ENCODE data around the gene NHSL1. TPM values are rescaled to one million over a fixed set of nuclear protein-coding genes. Genes with fewer than 3 reads are reported as not detected.

Gene NHSL1, protein sequence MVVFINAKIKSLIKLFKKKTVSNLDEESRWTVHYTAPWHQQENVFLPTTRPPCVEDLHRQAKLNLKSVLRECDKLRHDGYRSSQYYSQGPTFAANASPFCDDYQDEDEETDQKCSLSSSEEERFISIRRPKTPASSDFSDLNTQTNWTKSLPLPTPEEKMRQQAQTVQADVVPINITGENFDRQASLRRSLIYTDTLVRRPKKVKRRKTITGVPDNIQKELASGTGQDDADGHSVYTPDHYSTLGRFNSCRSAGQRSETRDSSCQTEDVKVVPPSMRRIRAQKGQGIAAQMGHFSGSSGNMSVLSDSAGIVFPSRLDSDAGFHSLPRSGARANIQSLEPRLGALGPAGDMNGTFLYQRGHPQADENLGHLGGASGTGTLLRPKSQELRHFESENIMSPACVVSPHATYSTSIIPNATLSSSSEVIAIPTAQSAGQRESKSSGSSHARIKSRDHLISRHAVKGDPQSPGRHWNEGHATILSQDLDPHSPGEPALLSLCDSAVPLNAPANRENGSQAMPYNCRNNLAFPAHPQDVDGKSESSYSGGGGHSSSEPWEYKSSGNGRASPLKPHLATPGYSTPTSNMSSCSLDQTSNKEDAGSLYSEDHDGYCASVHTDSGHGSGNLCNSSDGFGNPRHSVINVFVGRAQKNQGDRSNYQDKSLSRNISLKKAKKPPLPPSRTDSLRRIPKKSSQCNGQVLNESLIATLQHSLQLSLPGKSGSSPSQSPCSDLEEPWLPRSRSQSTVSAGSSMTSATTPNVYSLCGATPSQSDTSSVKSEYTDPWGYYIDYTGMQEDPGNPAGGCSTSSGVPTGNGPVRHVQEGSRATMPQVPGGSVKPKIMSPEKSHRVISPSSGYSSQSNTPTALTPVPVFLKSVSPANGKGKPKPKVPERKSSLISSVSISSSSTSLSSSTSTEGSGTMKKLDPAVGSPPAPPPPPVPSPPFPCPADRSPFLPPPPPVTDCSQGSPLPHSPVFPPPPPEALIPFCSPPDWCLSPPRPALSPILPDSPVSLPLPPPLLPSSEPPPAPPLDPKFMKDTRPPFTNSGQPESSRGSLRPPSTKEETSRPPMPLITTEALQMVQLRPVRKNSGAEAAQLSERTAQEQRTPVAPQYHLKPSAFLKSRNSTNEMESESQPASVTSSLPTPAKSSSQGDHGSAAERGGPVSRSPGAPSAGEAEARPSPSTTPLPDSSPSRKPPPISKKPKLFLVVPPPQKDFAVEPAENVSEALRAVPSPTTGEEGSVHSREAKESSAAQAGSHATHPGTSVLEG (N-terminal part only)
- 100 to 1,000 TPM in 2 of 3 donors, 10 to 100 TPM in 1; 53.1 to 155 (median 107) TPM for total RNA-seq
- long read RNA-seq, donor 1, partial matches to known transcripts, result 5 of 6 reads
- long read RNA-seq, donor 1, other reads (novel, unspliced or antisense), result 1 of 6 reads
- long read RNA-seq, donor 2, partial matches to known transcripts, result 2 of 19 reads
- long read RNA-seq, donor 2, other reads (novel, unspliced or antisense), result 16 of 19 reads

DNA sequence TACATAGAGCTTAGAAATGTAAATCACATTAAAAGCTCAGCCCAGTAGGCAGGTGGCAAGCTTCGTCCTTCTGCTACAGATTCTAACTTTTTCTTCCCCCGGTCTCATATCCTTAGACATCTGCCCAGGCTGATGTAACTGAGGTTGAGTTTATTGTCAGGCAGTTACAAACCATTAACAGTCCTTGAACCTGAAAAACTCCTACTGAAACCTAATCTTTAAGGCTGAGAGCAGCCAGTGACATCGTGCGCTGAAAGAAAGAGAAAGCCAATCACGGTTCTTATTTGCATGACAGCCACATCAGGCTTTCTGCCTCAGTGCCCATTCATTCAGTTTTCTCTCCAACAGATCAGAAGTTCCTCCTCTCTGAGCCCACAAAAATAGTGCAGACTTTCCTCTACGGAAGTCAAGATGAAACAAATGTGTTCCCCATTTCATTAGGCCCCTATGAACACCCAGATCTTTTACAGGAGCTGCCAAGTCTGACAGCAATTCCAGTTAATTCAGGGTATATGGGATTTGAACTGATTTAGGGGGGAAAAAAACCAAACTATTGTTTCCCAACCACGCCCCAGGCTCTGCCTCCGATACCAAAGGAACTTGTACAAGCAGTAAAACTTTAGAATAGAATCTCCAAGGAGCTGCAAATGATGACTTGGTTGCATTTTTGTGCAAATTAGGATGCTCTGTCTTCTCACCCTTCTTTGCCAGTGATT is at the start of gene NHSL1:
TSS of gene NHSL1 (minus strand) at position 192 of the 716 bp plus-strand sequence. CDS start 204 bp downstream, outside the sequence.
- Histone ChIP-seq H3K36me3 (ENCODE audit: low read depth) (no peaks in the 10 kb centered on the region), H3K4me3 (peak within 1 kb of the TSS; percentile 12), H3K9me3 (no peaks in the 10 kb centered on the region), H3K4me1 (ENCODE audit: low read depth) (peaks cover 33% of the 10 kb centered on the region)
- peak in 1 of 3 donors; percentile 70 for DNase-seq
- intact Hi-C loops (cut with DNase I, micrococcal nuclease), result no loop called here
- TF ChIP-seq, protein P1, sequence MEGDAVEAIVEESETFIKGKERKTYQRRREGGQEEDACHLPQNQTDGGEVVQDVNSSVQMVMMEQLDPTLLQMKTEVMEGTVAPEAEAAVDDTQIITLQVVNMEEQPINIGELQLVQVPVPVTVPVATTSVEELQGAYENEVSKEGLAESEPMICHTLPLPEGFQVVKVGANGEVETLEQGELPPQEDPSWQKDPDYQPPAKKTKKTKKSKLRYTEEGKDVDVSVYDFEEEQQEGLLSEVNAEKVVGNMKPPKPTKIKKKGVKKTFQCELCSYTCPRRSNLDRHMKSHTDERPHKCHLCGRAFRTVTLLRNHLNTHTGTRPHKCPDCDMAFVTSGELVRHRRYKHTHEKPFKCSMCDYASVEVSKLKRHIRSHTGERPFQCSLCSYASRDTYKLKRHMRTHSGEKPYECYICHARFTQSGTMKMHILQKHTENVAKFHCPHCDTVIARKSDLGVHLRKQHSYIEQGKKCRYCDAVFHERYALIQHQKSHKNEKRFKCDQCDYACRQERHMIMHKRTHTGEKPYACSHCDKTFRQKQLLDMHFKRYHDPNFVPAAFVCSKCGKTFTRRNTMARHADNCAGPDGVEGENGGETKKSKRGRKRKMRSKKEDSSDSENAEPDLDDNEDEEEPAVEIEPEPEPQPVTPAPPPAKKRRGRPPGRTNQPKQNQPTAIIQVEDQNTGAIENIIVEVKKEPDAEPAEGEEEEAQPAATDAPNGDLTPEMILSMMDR (IDR thresholded peaks at IDR 0.05), result no peak
- ATAC-seq, result peak; percentile 73

DNA sequence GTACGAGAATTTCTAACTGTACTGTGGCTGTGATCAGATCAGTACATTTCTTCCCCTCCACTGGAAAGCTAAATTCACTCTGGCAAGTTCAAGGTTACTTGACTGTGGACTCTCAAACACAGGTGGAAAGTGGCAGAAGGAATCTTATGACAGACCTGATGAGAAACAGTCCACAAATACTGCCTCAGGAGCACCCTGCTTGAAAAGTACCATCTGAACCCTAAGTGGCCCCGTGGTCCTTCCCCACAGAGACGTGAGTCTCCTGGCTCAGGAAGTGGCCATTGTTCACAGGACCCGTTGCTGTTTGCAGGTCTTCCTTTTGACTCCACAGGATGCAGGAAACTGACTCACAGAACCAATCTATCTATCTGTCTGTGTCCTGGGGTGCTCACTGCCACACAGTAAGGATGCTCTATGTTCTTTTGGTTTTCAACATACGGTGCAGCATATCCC is 47.5 kb upstream of the NHSL1 start:
- H3K36me3 ChIP-seq (ENCODE audit: low read depth), result no peaks in the 10 kb centered on the region
- H3K4me3 ChIP-seq, result no peak overlapping the region
- TF ChIP-seq, protein P1 (IDR thresholded peaks at IDR 0.05), result no peak
- DNase-seq, result no peak
- H3K4me1 ChIP-seq (ENCODE audit: low read depth), result peaks cover 2% of the 10 kb centered on the region
- intact Hi-C loops (cut with DNase I, micrococcal nuclease), result no loop called here
- no peaks in the 10 kb centered on the region for H3K9me3 ChIP-seq
- no peak for ATAC-seq

DNA sequence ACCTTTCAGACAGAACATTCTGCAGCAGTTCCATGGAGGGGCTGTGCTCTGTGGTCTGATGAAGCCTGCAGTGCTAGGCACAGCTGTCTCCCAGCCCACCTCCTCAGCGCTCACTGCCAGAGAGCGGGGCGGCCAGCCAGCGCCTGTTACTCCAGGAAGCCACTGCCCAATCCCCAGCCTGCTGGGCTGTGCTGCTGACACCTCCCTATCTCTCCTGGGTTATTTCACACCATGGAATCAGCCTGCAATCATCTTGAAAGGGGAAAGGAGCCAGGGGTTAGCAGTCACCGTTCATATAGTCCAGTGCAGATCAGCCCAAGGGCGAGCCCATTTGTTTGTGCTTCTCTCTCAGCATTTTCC is 46.3 kb upstream of the NHSL1 start:
- Histone ChIP-seq H3K4me1 (ENCODE audit: low read depth) (no peaks in the 10 kb centered on the region), H3K36me3 (ENCODE audit: low read depth) (no peaks in the 10 kb centered on the region), H3K4me3 (no peak overlapping the region), H3K9me3 (no peaks in the 10 kb centered on the region)
- intact Hi-C loops (cut with DNase I, micrococcal nuclease), result no loop called here
- TF ChIP-seq, protein P1 (IDR thresholded peaks at IDR 0.05), result no peak
- peak in 2 of 3 donors; percentile 61 to 66 for DNase-seq
- ATAC-seq, result peak; percentile 18

DNA sequence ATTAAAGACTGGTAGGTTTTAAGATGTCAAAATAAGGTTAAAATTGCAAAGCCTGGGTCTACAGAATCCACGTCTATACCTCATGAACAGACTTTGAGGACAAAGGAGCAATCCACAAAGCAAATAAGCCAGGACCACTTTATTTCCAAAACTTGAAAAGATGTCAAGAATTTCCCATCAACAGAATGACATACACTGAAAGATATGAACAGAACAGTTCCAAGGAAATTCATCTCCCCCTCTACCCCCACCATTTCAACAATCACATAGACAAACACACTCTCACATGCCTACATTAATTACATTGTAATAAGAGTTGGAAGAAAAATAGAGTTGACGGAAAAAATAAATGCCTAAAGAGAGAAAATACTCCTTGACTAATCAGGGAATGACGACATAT is 45.2 kb upstream of the NHSL1 start:
- TF ChIP-seq, protein P1 (IDR thresholded peaks at IDR 0.05), result no peak
- Histone ChIP-seq H3K4me1 (ENCODE audit: low read depth) (no peaks in the 10 kb centered on the region), H3K36me3 (ENCODE audit: low read depth) (no peaks in the 10 kb centered on the region), H3K4me3 (no peak overlapping the region), H3K9me3 (no peaks in the 10 kb centered on the region)
- intact Hi-C loops (cut with DNase I, micrococcal nuclease), result no loop called here
- no peak for DNase-seq
- ATAC-seq, result no peak

Data from mucosa of descending colon (tissue), 3 donors.